HL-60 (cell line): ENCODE measurements around the gene LENEP.

Source experiments
- DNase-seq, 2 experiments: peaks; one replicate each; pipeline ENCODE4 v3.0.0-alpha.2; 2010 to 2020; ENCODE audit warnings: low read depth in 1 of 2, low spot score in 1 of 2
- H3K27ac ChIP-seq: fragments of 250-450 bp; sonication (Bioruptor Pico); replicated peaks from 2 replicates; pipeline ENCODE4 v1.5.1; 2020; ENCODE audit warnings: mild to moderate bottlenecking, moderate library complexity
- H3K27me3 ChIP-seq: fragments of 250-450 bp; sonication (Bioruptor Pico); 2 replicates; pipeline ENCODE4 v1.5.1; 2021; ENCODE audit warnings: mild to moderate bottlenecking, moderate library complexity; ENCODE audit not compliant: insufficient read depth, poor library complexity, severe bottlenecking
- H3K4me3 ChIP-seq: replicated peaks from 2 replicates; pipeline ENCODE4 v1.5.1; 2011; ENCODE audit warnings: mild to moderate bottlenecking, control low read depth, low read length; ENCODE audit not compliant: insufficient read depth
- CTCF ChIP-seq: IDR thresholded peaks from one replicate; pipeline ENCODE4 v1.5.1; 2011; ENCODE audit warnings: low read length, control low read depth, inconsistent platforms; ENCODE audit not compliant: insufficient read depth
- GABPA ChIP-seq: IDR thresholded peaks from 2 replicates; pipeline ENCODE4 v1.6.1; 2012; ENCODE audit warnings: low read depth
- POLR2AphosphoS5 ChIP-seq: IDR thresholded peaks from 2 replicates; pipeline ENCODE4 v1.6.1; 2012; ENCODE audit warnings: low read depth
- REST ChIP-seq: IDR thresholded peaks from 2 replicates; pipeline ENCODE4 v1.6.1; 2012; ENCODE audit warnings: low read depth; ENCODE audit not compliant: insufficient replicate concordance
- SPI1 ChIP-seq: IDR thresholded peaks from 2 replicates; pipeline ENCODE4 v1.6.1; 2012; ENCODE audit warnings: low read depth, mild to moderate bottlenecking, borderline replicate concordance

The LENEP gene

GRCh38 chr1:155000726-155001424 is 7.5 kb downstream of the LENEP start:
- TF ChIP-seq SPI1 (no peak), POLR2AphosphoS5 (no peak; the same call in 1 of the 2 replicates), REST (peak; percentile 31), CTCF (no peak), GABPA (no peak)

GRCh38 chr1:155001425-155001674 is 8.0 kb downstream of the LENEP start:
- Histone ChIP-seq H3K27ac (peak overlapping the region; percentile 88), H3K4me3 (peak overlapping the region; percentile 72)
- DNase-seq: no peak

More at GRCh38 chr1:155000726-155001424, 7.5 kb downstream of the LENEP start:
- Histone ChIP-seq H3K27me3 (no peaks in the 10 kb centered on the region), H3K27ac (peak overlapping the region; percentile 88), H3K4me3 (peak overlapping the region; percentile 72)
- peak; percentile 92 for DNase-seq

More at GRCh38 chr1:155001425-155001674, 8.0 kb downstream of the LENEP start:
- H3K27me3 ChIP-seq: no peaks in the 10 kb centered on the region
- TF ChIP-seq CTCF: no peak
- no peak for TF ChIP-seq REST
- no peak for TF ChIP-seq SPI1
- TF ChIP-seq GABPA: no peak
- TF ChIP-seq POLR2AphosphoS5: no peak
